GM12878 (cell line): ENCODE results near the gene SIN3A. TPM values are rescaled to one million over a fixed set of nuclear protein-coding genes. Genes with fewer than 3 reads are reported as not detected.

Source experiments
- ATAC-seq: fragments of 200-7000 bp; cut with Tn5 transposase; 3 replicates; pipeline ENCODE4 v1.9.1; 2020; ENCODE audit warnings: mild to moderate bottlenecking, moderate library complexity
- BruUV-seq: library from RNA; stranded (reverse); fragments of 400-500 nt; replicated peaks from 2 replicates; lab custom pipeline; 2021; lab: Mats Ljungman, UMichigan
- CTCF ChIA-PET: fragments of 300-600 bp; sonication (Branson Sonifier 250); formaldehyde crosslinking; extraction: SDS; loops from one replicate; lab custom pipeline; 2021; ENCODE audit warnings: inconsistent platforms; lab: Yijun Ruan, JAX
- POLR2A ChIA-PET: fragments of 350-600 bp; formaldehyde crosslinking; extraction: SDS; loops from one replicate; lab custom pipeline; 2021; ENCODE audit warnings: inconsistent platforms; lab: Charles Lee
- RAD21 ChIA-PET: fragments of 300-600 bp; sonication (Branson Sonifier 250); formaldehyde crosslinking; loops from one replicate; lab custom pipeline; 2023; ENCODE audit warnings: antibody characterized with exemption; ENCODE audit not compliant: unreplicated experiment; lab: Charles Lee
- SMC1A ChIA-PET: fragments of 300-600 bp; sonication (Branson Sonifier 250); formaldehyde crosslinking; loops from one replicate; lab custom pipeline; 2023; ENCODE audit not compliant: unreplicated experiment, uncharacterized antibody; lab: Charles Lee
- DNase-seq: peaks from one replicate; pipeline ENCODE4 v3.0.0-alpha.2; 2011; ENCODE audit warnings: low read depth, low spot score
- FAIRE-seq: peaks from 3 replicates; lab custom pipeline; 2011; peaks lifted over from hg19 to GRCh38; lab: Jason Lieb, UNC
- H2AFZ ChIP-seq: 2 replicates; pipeline ENCODE4 v1.6.0; 2011; ENCODE audit warnings: low read depth, low read length, control low read depth; ENCODE audit not compliant: control insufficient read depth
- H3K27ac ChIP-seq: 2 replicates; pipeline ENCODE4 v1.5.1; 2011; ENCODE audit warnings: control low read depth; ENCODE audit not compliant: control insufficient read depth, insufficient read depth
- H3K27me3 ChIP-seq, 2 experiments: replicated peaks in 1 of 2; 2 replicates each; pipeline versions ENCODE4 v1.6.0 to v1.6.1; 2011; ENCODE audit warnings: low read length in 1 of 2; ENCODE audit not compliant: control insufficient read depth in 2 of 2, insufficient read depth in 2 of 2
- H3K36me3 ChIP-seq, 2 experiments: 2 replicates each; pipeline ENCODE4 v1.5.1; 2011; ENCODE audit warnings: low read length in 1 of 2; ENCODE audit not compliant: control insufficient read depth in 2 of 2, insufficient read depth in 2 of 2
- H3K4me1 ChIP-seq: 2 replicates; pipeline ENCODE4 v1.6.1; 2011; ENCODE audit warnings: mild to moderate bottlenecking, low read length, moderate library complexity, mixed read lengths; ENCODE audit not compliant: control insufficient read depth, insufficient read depth
- H3K4me2 ChIP-seq: 2 replicates; pipeline ENCODE4 v1.6.0; 2011; ENCODE audit warnings: control low read depth; ENCODE audit not compliant: control insufficient read depth, insufficient read depth
- H3K4me3 ChIP-seq: fragments of 200-600 bp; sonication (generic); 2 replicates; pipeline ENCODE4 v1.5.1; 2016
- H3K79me2 ChIP-seq: 2 replicates; pipeline ENCODE4 v1.6.0; 2011; ENCODE audit warnings: low read length; ENCODE audit not compliant: control insufficient read depth, insufficient read depth
- H3K9ac ChIP-seq: 2 replicates; pipeline ENCODE4 v1.8.0; 2011; ENCODE audit warnings: low read length, control low read depth, mixed read lengths; ENCODE audit not compliant: control insufficient read depth, insufficient read depth
- H3K9me3 ChIP-seq: replicated peaks from 3 replicates; pipeline ENCODE4 v1.5.1; 2011; ENCODE audit warnings: mild to moderate bottlenecking, low read length; ENCODE audit not compliant: control insufficient read depth, insufficient read depth
- H4K20me1 ChIP-seq: 2 replicates; pipeline ENCODE4 v1.6.0; 2011; ENCODE audit not compliant: control insufficient read depth, insufficient read depth
- ATF2 ChIP-seq: IDR thresholded peaks from 2 replicates; pipeline ENCODE4 v1.6.1; 2012; ENCODE audit warnings: low read length, inconsistent platforms
- CBX5 ChIP-seq: sonication (generic); IDR thresholded peaks from 2 replicates; pipeline ENCODE4 v1.6.1; 2016; ENCODE audit warnings: low read depth, moderate library complexity, mild to moderate bottlenecking, inconsistent platforms
- CEBPB ChIP-seq, 2 experiments: fragments of 150-350 bp in 1 of 2; IDR thresholded peaks; 2 replicates each; pipeline ENCODE4 v1.6.1; 2012 to 2014; ENCODE audit warnings: low read depth in 2 of 2, low read length in 2 of 2, borderline replicate concordance in 1 of 2, inconsistent platforms in 1 of 2
- CHD1 ChIP-seq: IDR thresholded peaks from 2 replicates; pipeline ENCODE4 v1.6.1; 2012; ENCODE audit warnings: low read depth, low read length, improper control_type of control experiment
- FOS ChIP-seq: IDR thresholded peaks from 3 replicates; pipeline ENCODE4 v1.6.1; 2011; ENCODE audit warnings: borderline replicate concordance; ENCODE audit not compliant: insufficient read length; ENCODE audit errors: extremely low read depth
- HDGF ChIP-seq: fragments of 450-650 bp; IDR thresholded peaks from 2 replicates; pipeline ENCODE4 v1.6.1; 2016; ENCODE audit warnings: antibody characterized with exemption
- IRF4 ChIP-seq: IDR thresholded peaks from 2 replicates; pipeline ENCODE4 v1.6.1; 2011; ENCODE audit warnings: low read depth, low read length
- MEF2A ChIP-seq: IDR thresholded peaks from 2 replicates; pipeline ENCODE4 v1.6.1; 2011; ENCODE audit warnings: low read depth, mild to moderate bottlenecking, low read length, moderate library complexity; ENCODE audit not compliant: insufficient read depth
- SIN3A ChIP-seq: IDR thresholded peaks from 2 replicates; pipeline ENCODE4 v1.6.1; 2012; ENCODE audit warnings: low read depth, low read length, improper control_type of control experiment
- SMAD1 ChIP-seq: fragments of 450-650 bp; IDR thresholded peaks from 2 replicates; pipeline ENCODE4 v1.6.1; 2018; ENCODE audit warnings: mild to moderate bottlenecking, low read depth; ENCODE audit not compliant: partially characterized antibody
- SUPT20H ChIP-seq: IDR thresholded peaks from 2 replicates; pipeline ENCODE4 v1.6.1; 2011; ENCODE audit warnings: low read depth, mild to moderate bottlenecking, low read length, moderate library complexity, borderline replicate concordance; ENCODE audit not compliant: control insufficient read depth
- USF2 ChIP-seq: IDR thresholded peaks from 2 replicates; pipeline ENCODE4 v1.6.1; 2011; ENCODE audit warnings: low read depth, low read length, improper control_type of control experiment, borderline replicate concordance
- WGBS: methylation state at CpG from one replicate; pipeline ENCODE4 v1.1.6; 2016; ENCODE audit warnings: low lambda C conversion rate; ENCODE audit not compliant: insufficient replicate concordance, insufficient coverage; ENCODE audit errors: missing lambda C conversion rate; 5-methylcytosine and 5-hydroxymethylcytosine counted together
- in situ Hi-C: fragments of 300-500 bp; cut with MboI; formaldehyde crosslinking; loops from 9 replicates; pipeline ENCODE4 v1.14.3; 2018; ENCODE audit warnings: mixed read lengths
- intact Hi-C: fragments of 100-400 bp; cut with micrococcal nuclease; formaldehyde crosslinking; loops from one replicate; pipeline ENCODE4 v1.14.2; 2022; ENCODE audit not compliant: unreplicated experiment
- polyA plus RNA-seq, 11 experiments: library from polyadenylated mRNA; depleted of rRNA in 4 of 11; unstranded in 6 of 11; stranded (reverse) in 5 of 11; fragments of >200 nt; fragmentation: Nextera tagmentation in 4 of 11; fragmentation: Illumina TruSeq in 1 of 11; extraction: Ambion mirVana in 4 of 11; extraction: Trizol in 1 of 11; gene quantifications; 1 replicate in 1 of 11; 2 replicates in 10 of 11; pipeline versions ENCODE4 v1.2.1 to v1.2.3, GENCODE V29; 2011 to 2016; ENCODE audit warnings: inconsistent platforms in 2 of 11, missing spikeins in 2 of 11, low read depth in 1 of 11
- total RNA-seq, 4 experiments: library from RNA; depleted of rRNA in 3 of 4; stranded (reverse); fragments of >200 nt in 3 of 4; fragmentation: Illumina TruSeq in 1 of 4; extraction: Trizol in 1 of 4; gene quantifications; 2 replicates each; pipeline versions ENCODE4 v1.2.1 to v1.2.3, GENCODE V29; 2013 to 2021

Gene SIN3A
- total and polyA plus RNA-seq, 10 of the 15 experiments (the other 5 are each of a cell fraction or from before 2014, with no cell fraction given) = 6.4 to 62.2 (median 29.2) TPM

GRCh38 chr15:75460646-75461045 is 9.2 kb upstream of the SIN3A start (continued):
- TF ChIP-seq CEBPB (IDR thresholded peaks at IDR 0.05; ENCODE audit: borderline replicate concordance in 1 of 2, low read depth in 2 of 2, low read length in 2 of 2) (no peak), ATF2 (no peak), IRF4 (no peak), CHD1 (no peak), MEF2A (no peak), CBX5 (no peak), SMAD1 (no peak), FOS (no peak)

GRCh38 chr15:75459581-75459980 is 8.1 kb upstream of the SIN3A start:
- H3K9ac ChIP-seq = no peak overlapping the region
- ATAC-seq (no peak), FAIRE-seq (no peak), DNase-seq (no peak)
- CTCF ChIA-PET = interaction anchor here (0.9 kb wide), 1 partner anchor 49 kb away, joined by 3 read pairs; no protein-coding TSS in a partner anchor
- SMC1A ChIA-PET = interaction anchor here (0.9 kb wide), 1 partner anchor 92 kb away, joined by 3 read pairs; no protein-coding TSS in a partner anchor
- H3K79me2 ChIP-seq = peaks cover 5% of the 10 kb centered on the region
- no peak overlapping the region for H3K4me2 ChIP-seq
- BruUV-seq = no TSS peak
- no peaks in the 10 kb centered on the region for H4K20me1 ChIP-seq
- no peaks in the 10 kb centered on the region for H3K36me3 ChIP-seq
- RAD21 ChIA-PET = interaction anchor here (1.5 to 1.6 kb wide), 2 partner anchors 8 to 166 kb away, joined by 3 to 7 read pairs; partner anchors contain the start of genes SIN3A and SNUPN
- 0% methylated on average over 1 of the region's 1 CpG for WGBS
- no peak overlapping the region for H3K4me3 ChIP-seq
- H3K9me3 ChIP-seq = no peaks in the 10 kb centered on the region
- TF ChIP-seq HDGF (no peak), SUPT20H (no peak), SIN3A (no peak), USF2 (no peak)
- no peak overlapping the region for H2AFZ ChIP-seq
- H3K4me1 ChIP-seq = peaks cover 5% of the 10 kb centered on the region
- no peaks in the 10 kb centered on the region for H3K27me3 ChIP-seq
- intact Hi-C loops (no loop called here), in situ Hi-C loops (loop anchor here (5.0 kb wide), 1 partner anchor 163 kb away; no protein-coding TSS in a partner anchor)
- no peak overlapping the region for H3K27ac ChIP-seq
- POLR2A ChIA-PET = no interaction called here
